HG02840 (cell line): ENCODE measurements around the gene CHRNE.
"Not testable (repeated sequence)": the region's sequence is repeated elsewhere in the genome, so short reads cannot be mapped to it uniquely, and the experiment has no call there.

ENCODE experiments used
- ATAC-seq: cut with Tn5 transposase; IDR thresholded peaks from one replicate; pipeline ENCODE4 v1.9.1; 2021; ENCODE audit warnings: mild to moderate bottlenecking, moderate library complexity, moderate number of reproducible peaks; ENCODE audit not compliant: unreplicated experiment, low FRiP score

Gene CHRNE

GRCh38 chr17:4858068-4858881 lies 44.6 kb downstream of the CHRNE start:
- ATAC-seq = no peak

GRCh38 chr17:4857347-4857746 lies 45.6 kb downstream of the CHRNE start:
- not testable (repeated sequence) for ATAC-seq

- no peak for ATAC-seq
Observed at GRCh38 chr17:4856937-4857314, 46.0 kb downstream of the CHRNE start.

GRCh38 chr17:4856271-4856936 lies 46.5 kb downstream of the CHRNE start:
- no peak for ATAC-seq

GRCh38 chr17:4854111-4854681 lies 48.7 kb downstream of the CHRNE start:
- ATAC-seq = no peak

GRCh38 chr17:4853208-4853671 lies 49.7 kb downstream of the CHRNE start:
- no peak for ATAC-seq

GRCh38 chr17:4852567-4853207 lies 50.2 kb downstream of the CHRNE start:
- no peak for ATAC-seq

GRCh38 chr17:4851084-4851483 lies 51.8 kb downstream of the CHRNE start:
- no peak for ATAC-seq

- ATAC-seq = no peak
Observed at GRCh38 chr17:4850246-4850645, 52.7 kb downstream of the CHRNE start.

- ATAC-seq = no peak
Observed at GRCh38 chr17:4849011-4849536, 53.8 kb downstream of the CHRNE start.
